AG09319 (cell line): ENCODE data around the gene MRAP.
"Not testable (repeated sequence)": the region's sequence is repeated elsewhere in the genome, so short reads cannot be mapped to it uniquely, and the experiment has no call there.

ENCODE experiments used
- DNase-seq: peaks from one replicate; pipeline ENCODE4 v3.0.0-alpha.2; 2010; ENCODE audit warnings: low read depth; ENCODE audit errors: extremely low read depth
- CTCF ChIP-seq: IDR thresholded peaks from 2 replicates; pipeline ENCODE4 v1.5.1; 2011; ENCODE audit warnings: low read depth, mild to moderate bottlenecking, inconsistent platforms, low read length, moderate library complexity

The MRAP gene

GRCh38 chr21:32307706-32308105 lies 9.1 kb downstream of the MRAP start:
- DNase-seq: no peak
- TF ChIP-seq CTCF: no peak

GRCh38 chr21:32308696-32309095 lies 10.0 kb downstream of the MRAP start:
- TF ChIP-seq CTCF: no peak
- DNase-seq: no peak

- DNase-seq: no peak
- TF ChIP-seq CTCF: no peak
These were observed 11.3 kb downstream of the MRAP start for GRCh38 chr21:32309906-32310460.

GRCh38 chr21:32310976-32311375 lies 12.3 kb downstream of the MRAP start:
- not testable (repeated sequence) for DNase-seq

GRCh38 chr21:32311621-32312020 lies 13.0 kb downstream of the MRAP start:
- no peak for DNase-seq
- no peak for TF ChIP-seq CTCF

GRCh38 chr21:32312326-32312725 lies 13.7 kb downstream of the MRAP start:
- TF ChIP-seq CTCF: no peak
- no peak for DNase-seq

- TF ChIP-seq CTCF: no peak
- no peak for DNase-seq
These were observed 14.3 kb downstream of the MRAP start for GRCh38 chr21:32312976-32313375.

- DNase-seq: no peak
- TF ChIP-seq CTCF: no peak
These were observed 16.2 kb downstream of the MRAP start for GRCh38 chr21:32314806-32315205.
